Measurements from ENCODE around the gene RGS3. TPM values are rescaled to one million over a fixed set of nuclear protein-coding genes. Genes with fewer than 3 reads are reported as not detected.

RGS3 gene
- total RNA-seq, 1 experiment from 2014 or later: 16.6 TPM

DNA sequence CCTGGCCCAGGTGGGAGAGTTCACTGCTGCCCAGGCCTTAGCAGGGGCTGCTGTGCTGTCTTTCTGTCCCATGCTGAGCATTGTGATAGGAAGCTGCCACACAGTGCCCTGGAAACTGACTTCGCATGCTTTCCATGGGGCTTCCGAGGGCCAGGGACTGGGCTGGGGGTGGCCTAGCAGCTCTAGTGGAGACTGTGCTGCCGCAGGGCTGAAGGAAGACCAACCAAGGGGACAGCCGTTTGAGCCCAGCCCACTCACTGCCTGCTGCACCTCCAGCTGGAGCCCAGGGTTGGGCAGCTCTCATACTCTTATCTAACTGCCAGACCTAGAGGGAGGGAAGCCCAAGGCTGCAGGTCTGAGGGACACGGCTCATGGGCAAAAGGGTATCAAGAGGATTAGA is 79.2 kb downstream of the RGS3 start (continued):
- no peak for TF ChIP-seq ZNF396 (CRISPR knock-in tag; IDR thresholded peaks at IDR 0.05; ENCODE audit: borderline replicate concordance)

DNA sequence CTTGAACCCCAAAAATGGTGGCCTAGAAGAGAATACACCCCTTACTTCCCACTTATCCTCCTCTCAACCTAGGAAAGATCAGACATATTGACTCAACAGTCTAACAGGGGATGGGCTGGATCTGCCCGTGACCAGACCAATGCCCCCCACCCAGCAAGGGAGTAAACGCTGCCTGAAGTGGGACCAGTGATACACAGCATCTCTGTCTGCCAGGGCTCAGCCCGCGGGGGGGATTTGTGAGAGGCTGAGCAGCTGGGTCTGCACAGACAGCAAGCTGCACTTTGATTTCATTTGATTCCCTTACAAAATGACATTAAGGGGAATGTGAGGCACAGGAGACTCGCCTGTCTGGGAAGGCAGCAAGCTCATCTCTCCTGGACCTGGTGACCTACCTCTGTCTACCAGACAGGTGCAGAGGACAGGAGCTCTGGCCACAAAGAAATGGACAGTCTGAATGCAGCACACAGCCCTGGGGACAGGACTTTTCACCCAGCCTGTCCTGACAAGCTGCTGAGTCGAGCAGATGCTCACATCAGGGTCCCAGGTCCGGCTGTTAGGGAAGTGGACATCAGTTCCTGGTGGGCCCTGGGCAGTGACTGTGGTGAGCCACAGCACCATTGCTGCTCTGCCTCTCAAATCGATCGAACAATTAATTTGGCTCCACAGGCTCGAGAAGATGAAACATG is 79.9 kb downstream of the RGS3 start:
- DNase-seq (ENCODE audit: low spot score) (no peak), ATAC-seq (no peak)
- no peak overlapping the region for H3K27ac Mint-ChIP-seq
- H3K4me1 Mint-ChIP-seq: peaks cover 14% of the 10 kb centered on the region
- POLR2A ChIA-PET: interaction anchor here (0.6 kb wide), 1 partner anchor 324 kb away, joined by 3 read pairs; no protein-coding TSS in a partner anchor
- peaks cover 3% of the 10 kb centered on the region; the same call in 1 of the 2 replicates for H3K36me3 Mint-ChIP-seq
- no peak overlapping the region for H3K4me3 Mint-ChIP-seq
- CTCF ChIA-PET: interaction anchor here (0.9 kb wide), 1 partner anchor 51 kb away, joined by 3 read pairs; no protein-coding TSS in a partner anchor
- TF ChIP-seq ZNF423 (CRISPR knock-in tag; IDR thresholded peaks at IDR 0.05): no peak
- no peak for TF ChIP-seq ZNF219 (CRISPR knock-in tag; IDR thresholded peaks at IDR 0.05; ENCODE audit: borderline replicate concordance)
- TF ChIP-seq TEAD4 (CRISPR knock-in tag; IDR thresholded peaks at IDR 0.05): no peak
- TF ChIP-seq SMAD3 (CRISPR knock-in tag; IDR thresholded peaks at IDR 0.05; ENCODE audit: borderline replicate concordance): no peak
- TF ChIP-seq, protein P1, sequence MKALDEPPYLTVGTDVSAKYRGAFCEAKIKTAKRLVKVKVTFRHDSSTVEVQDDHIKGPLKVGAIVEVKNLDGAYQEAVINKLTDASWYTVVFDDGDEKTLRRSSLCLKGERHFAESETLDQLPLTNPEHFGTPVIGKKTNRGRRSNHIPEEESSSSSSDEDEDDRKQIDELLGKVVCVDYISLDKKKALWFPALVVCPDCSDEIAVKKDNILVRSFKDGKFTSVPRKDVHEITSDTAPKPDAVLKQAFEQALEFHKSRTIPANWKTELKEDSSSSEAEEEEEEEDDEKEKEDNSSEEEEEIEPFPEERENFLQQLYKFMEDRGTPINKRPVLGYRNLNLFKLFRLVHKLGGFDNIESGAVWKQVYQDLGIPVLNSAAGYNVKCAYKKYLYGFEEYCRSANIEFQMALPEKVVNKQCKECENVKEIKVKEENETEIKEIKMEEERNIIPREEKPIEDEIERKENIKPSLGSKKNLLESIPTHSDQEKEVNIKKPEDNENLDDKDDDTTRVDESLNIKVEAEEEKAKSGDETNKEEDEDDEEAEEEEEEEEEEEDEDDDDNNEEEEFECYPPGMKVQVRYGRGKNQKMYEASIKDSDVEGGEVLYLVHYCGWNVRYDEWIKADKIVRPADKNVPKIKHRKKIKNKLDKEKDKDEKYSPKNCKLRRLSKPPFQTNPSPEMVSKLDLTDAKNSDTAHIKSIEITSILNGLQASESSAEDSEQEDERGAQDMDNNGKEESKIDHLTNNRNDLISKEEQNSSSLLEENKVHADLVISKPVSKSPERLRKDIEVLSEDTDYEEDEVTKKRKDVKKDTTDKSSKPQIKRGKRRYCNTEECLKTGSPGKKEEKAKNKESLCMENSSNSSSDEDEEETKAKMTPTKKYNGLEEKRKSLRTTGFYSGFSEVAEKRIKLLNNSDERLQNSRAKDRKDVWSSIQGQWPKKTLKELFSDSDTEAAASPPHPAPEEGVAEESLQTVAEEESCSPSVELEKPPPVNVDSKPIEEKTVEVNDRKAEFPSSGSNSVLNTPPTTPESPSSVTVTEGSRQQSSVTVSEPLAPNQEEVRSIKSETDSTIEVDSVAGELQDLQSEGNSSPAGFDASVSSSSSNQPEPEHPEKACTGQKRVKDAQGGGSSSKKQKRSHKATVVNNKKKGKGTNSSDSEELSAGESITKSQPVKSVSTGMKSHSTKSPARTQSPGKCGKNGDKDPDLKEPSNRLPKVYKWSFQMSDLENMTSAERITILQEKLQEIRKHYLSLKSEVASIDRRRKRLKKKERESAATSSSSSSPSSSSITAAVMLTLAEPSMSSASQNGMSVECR (CRISPR knock-in tag; IDR thresholded peaks at IDR 0.05; ENCODE audit: borderline replicate concordance): no peak
- no peak for TF ChIP-seq RORB (CRISPR knock-in tag; IDR thresholded peaks at IDR 0.05)
- TF ChIP-seq NFATC4 (CRISPR knock-in tag; IDR thresholded peaks at IDR 0.05): no peak
- TF ChIP-seq FOXK1 (CRISPR knock-in tag; IDR thresholded peaks at IDR 0.05): no peak
- H3K9me3 Mint-ChIP-seq: no peaks in the 10 kb centered on the region
- H3K27me3 Mint-ChIP-seq (ENCODE audit: low read depth): no peaks in the 10 kb centered on the region

DNA sequence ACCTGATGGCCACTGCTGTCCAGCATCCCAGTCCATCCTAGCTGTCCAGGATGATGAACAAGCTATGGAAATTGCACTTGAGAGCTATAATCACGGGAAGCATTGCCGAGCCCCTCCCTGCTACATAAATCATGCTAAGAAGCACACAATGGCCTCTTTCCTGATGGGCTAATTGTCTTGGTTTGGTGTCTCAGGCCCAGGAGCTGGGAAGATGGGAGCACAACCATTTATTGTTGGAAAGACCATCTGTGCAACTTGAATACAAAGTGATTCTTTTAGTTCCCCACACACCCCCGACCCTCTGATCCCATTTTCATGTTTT is 80.4 kb downstream of the RGS3 start:
- H3K4me1 Mint-ChIP-seq: peaks cover 16% of the 10 kb centered on the region
- H3K4me3 Mint-ChIP-seq: no peak overlapping the region
- H3K36me3 Mint-ChIP-seq: peaks cover 3% of the 10 kb centered on the region; the same call in 1 of the 2 replicates
- TF ChIP-seq GRHL2 (CRISPR knock-in tag; IDR thresholded peaks at IDR 0.05; ENCODE audit: insufficient replicate concordance, severe bottlenecking) (no peak), ZNF317 (CRISPR knock-in tag; IDR thresholded peaks at IDR 0.05; ENCODE audit: borderline replicate concordance, low read depth) (no peak), ELF4 (CRISPR knock-in tag; IDR thresholded peaks at IDR 0.05; ENCODE audit: low read depth) (no peak), RELA (CRISPR knock-in tag; IDR thresholded peaks at IDR 0.05; ENCODE audit: borderline replicate concordance) (no peak), SMAD3 (CRISPR knock-in tag; IDR thresholded peaks at IDR 0.05; ENCODE audit: borderline replicate concordance) (no peak), TP53 (CRISPR knock-in tag; IDR thresholded peaks at IDR 0.05) (no peak), CBFB (CRISPR knock-in tag; IDR thresholded peaks at IDR 0.05; ENCODE audit: low read depth) (no peak), ZNF671 (CRISPR knock-in tag; IDR thresholded peaks at IDR 0.05) (no peak), ZNF232 (CRISPR knock-in tag; IDR thresholded peaks at IDR 0.05) (no peak)
- TF ChIP-seq, protein P2, sequence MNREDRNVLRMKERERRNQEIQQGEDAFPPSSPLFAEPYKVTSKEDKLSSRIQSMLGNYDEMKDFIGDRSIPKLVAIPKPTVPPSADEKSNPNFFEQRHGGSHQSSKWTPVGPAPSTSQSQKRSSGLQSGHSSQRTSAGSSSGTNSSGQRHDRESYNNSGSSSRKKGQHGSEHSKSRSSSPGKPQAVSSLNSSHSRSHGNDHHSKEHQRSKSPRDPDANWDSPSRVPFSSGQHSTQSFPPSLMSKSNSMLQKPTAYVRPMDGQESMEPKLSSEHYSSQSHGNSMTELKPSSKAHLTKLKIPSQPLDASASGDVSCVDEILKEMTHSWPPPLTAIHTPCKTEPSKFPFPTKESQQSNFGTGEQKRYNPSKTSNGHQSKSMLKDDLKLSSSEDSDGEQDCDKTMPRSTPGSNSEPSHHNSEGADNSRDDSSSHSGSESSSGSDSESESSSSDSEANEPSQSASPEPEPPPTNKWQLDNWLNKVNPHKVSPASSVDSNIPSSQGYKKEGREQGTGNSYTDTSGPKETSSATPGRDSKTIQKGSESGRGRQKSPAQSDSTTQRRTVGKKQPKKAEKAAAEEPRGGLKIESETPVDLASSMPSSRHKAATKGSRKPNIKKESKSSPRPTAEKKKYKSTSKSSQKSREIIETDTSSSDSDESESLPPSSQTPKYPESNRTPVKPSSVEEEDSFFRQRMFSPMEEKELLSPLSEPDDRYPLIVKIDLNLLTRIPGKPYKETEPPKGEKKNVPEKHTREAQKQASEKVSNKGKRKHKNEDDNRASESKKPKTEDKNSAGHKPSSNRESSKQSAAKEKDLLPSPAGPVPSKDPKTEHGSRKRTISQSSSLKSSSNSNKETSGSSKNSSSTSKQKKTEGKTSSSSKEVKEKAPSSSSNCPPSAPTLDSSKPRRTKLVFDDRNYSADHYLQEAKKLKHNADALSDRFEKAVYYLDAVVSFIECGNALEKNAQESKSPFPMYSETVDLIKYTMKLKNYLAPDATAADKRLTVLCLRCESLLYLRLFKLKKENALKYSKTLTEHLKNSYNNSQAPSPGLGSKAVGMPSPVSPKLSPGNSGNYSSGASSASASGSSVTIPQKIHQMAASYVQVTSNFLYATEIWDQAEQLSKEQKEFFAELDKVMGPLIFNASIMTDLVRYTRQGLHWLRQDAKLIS (CRISPR knock-in tag; IDR thresholded peaks at IDR 0.05; ENCODE audit: borderline replicate concordance): no peak
- TF ChIP-seq, protein P3, sequence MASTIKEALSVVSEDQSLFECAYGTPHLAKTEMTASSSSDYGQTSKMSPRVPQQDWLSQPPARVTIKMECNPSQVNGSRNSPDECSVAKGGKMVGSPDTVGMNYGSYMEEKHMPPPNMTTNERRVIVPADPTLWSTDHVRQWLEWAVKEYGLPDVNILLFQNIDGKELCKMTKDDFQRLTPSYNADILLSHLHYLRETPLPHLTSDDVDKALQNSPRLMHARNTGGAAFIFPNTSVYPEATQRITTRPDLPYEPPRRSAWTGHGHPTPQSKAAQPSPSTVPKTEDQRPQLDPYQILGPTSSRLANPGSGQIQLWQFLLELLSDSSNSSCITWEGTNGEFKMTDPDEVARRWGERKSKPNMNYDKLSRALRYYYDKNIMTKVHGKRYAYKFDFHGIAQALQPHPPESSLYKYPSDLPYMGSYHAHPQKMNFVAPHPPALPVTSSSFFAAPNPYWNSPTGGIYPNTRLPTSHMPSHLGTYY (CRISPR knock-in tag; IDR thresholded peaks at IDR 0.05): no peak
- TF ChIP-seq, protein P4, sequence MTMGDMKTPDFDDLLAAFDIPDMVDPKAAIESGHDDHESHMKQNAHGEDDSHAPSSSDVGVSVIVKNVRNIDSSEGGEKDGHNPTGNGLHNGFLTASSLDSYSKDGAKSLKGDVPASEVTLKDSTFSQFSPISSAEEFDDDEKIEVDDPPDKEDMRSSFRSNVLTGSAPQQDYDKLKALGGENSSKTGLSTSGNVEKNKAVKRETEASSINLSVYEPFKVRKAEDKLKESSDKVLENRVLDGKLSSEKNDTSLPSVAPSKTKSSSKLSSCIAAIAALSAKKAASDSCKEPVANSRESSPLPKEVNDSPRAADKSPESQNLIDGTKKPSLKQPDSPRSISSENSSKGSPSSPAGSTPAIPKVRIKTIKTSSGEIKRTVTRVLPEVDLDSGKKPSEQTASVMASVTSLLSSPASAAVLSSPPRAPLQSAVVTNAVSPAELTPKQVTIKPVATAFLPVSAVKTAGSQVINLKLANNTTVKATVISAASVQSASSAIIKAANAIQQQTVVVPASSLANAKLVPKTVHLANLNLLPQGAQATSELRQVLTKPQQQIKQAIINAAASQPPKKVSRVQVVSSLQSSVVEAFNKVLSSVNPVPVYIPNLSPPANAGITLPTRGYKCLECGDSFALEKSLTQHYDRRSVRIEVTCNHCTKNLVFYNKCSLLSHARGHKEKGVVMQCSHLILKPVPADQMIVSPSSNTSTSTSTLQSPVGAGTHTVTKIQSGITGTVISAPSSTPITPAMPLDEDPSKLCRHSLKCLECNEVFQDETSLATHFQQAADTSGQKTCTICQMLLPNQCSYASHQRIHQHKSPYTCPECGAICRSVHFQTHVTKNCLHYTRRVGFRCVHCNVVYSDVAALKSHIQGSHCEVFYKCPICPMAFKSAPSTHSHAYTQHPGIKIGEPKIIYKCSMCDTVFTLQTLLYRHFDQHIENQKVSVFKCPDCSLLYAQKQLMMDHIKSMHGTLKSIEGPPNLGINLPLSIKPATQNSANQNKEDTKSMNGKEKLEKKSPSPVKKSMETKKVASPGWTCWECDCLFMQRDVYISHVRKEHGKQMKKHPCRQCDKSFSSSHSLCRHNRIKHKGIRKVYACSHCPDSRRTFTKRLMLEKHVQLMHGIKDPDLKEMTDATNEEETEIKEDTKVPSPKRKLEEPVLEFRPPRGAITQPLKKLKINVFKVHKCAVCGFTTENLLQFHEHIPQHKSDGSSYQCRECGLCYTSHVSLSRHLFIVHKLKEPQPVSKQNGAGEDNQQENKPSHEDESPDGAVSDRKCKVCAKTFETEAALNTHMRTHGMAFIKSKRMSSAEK (CRISPR knock-in tag; IDR thresholded peaks at IDR 0.05; ENCODE audit: borderline replicate concordance): no peak
- CTCF ChIA-PET: no interaction called here
- H3K9me3 Mint-ChIP-seq: no peaks in the 10 kb centered on the region
- no peak overlapping the region for H3K27ac Mint-ChIP-seq
- ATAC-seq (no peak), DNase-seq (ENCODE audit: low spot score) (no peak)
- POLR2A ChIA-PET: interaction anchor here (0.5 to 0.6 kb wide), 2 partner anchors 166 to 325 kb away, joined by 3 read pairs; no protein-coding TSS in a partner anchor
- H3K27me3 Mint-ChIP-seq (ENCODE audit: low read depth): no peaks in the 10 kb centered on the region
